Stimulated activated CD8-positive, alpha-beta memory T cell treated with anti-CD3 and anti-CD28 coated beads, Interleukin-2, amount 100 ng/mL, for 48 hours (primary cell): ENCODE data around the gene OR8K5.
"Not testable (repeated sequence)": the region's sequence is repeated elsewhere in the genome, so short reads cannot be mapped to it uniquely, and the experiment has no call there.

Source experiments
- DNase-seq, 2 donors: peaks; one replicate each; pipeline ENCODE4 v3.0.0-alpha.2; 2020; ENCODE audit warnings: low read depth in 2 of 2

Gene OR8K5

GRCh38 chr11:56160217-56160616, at the start of gene OR8K5:
OR8K5 (minus strand) TSS chr11:56160317; CDS start chr11:56160317, 0 bp downstream.
- no peak for DNase-seq

- DNase-seq: no peak
Observed at GRCh38 chr11:56207790-56208189, 47.7 kb upstream of the OR8K5 start.

- DNase-seq: no peak
Observed at GRCh38 chr11:56197367-56197766, 37.2 kb upstream of the OR8K5 start.

- DNase-seq: no peak
Observed at GRCh38 chr11:56196705-56197104, 36.6 kb upstream of the OR8K5 start.

GRCh38 chr11:56188602-56189001, 28.5 kb upstream of the OR8K5 start:
- no peak for DNase-seq

- no peak for DNase-seq
Observed at GRCh38 chr11:56183459-56183858, 23.3 kb upstream of the OR8K5 start.

- no peak for DNase-seq
Observed at GRCh38 chr11:56176318-56176717, 16.2 kb upstream of the OR8K5 start, which contains the start of gene OR5J2. OR5J2 (plus strand) TSS chr11:56176618; CDS start chr11:56176618, 0 bp downstream.

- DNase-seq: no peak
Observed at GRCh38 chr11:56172256-56172830, 12.2 kb upstream of the OR8K5 start.

GRCh38 chr11:56163804-56164203, 3.7 kb upstream of the OR8K5 start:
- DNase-seq: no peak

GRCh38 chr11:56152333-56152732, 7.8 kb downstream of the OR8K5 start:
- no peak for DNase-seq

GRCh38 chr11:56151376-56151775, 8.7 kb downstream of the OR8K5 start:
- DNase-seq: no peak

GRCh38 chr11:56143681-56144080, 16.4 kb downstream of the OR8K5 start:
- DNase-seq: not testable (repeated sequence)

- DNase-seq: no peak
Observed at GRCh38 chr11:56140151-56140661, 19.9 kb downstream of the OR8K5 start, which contains the start of gene OR8J3. OR8J3 (minus strand) TSS chr11:56140201; CDS start chr11:56137718, 2,483 bp downstream.

- no peak for DNase-seq
Observed at GRCh38 chr11:56122073-56122472, 38.0 kb downstream of the OR8K5 start, which contains the start of gene OR8H3. OR8H3 (plus strand) TSS chr11:56122373; CDS start chr11:56122373, 0 bp downstream.
